HG02981 (cell line): ENCODE data around the gene MYCBPAP.
A peak's percentile ranks its signal among the peaks of the same experiment; 100 is the strongest.

Experiments used
- ATAC-seq: cut with Tn5 transposase; IDR thresholded peaks from one replicate; pipeline ENCODE4 v1.9.1; 2021; ENCODE audit warnings: mild to moderate bottlenecking, moderate library complexity; ENCODE audit not compliant: unreplicated experiment

Gene MYCBPAP

GRCh38 chr17:50487213-50488096, 20.8 kb upstream of the MYCBPAP start:
- no peak for ATAC-seq

GRCh38 chr17:50488880-50489279, 19.4 kb upstream of the MYCBPAP start:
- no peak for ATAC-seq

- ATAC-seq: no peak
Observed at GRCh38 chr17:50491505-50491904, 16.7 kb upstream of the MYCBPAP start.

- no peak for ATAC-seq
Observed at GRCh38 chr17:50492214-50492613, 16.0 kb upstream of the MYCBPAP start.

GRCh38 chr17:50493744-50494143, 14.5 kb upstream of the MYCBPAP start:
- ATAC-seq: no peak

GRCh38 chr17:50495217-50495823, 12.9 kb upstream of the MYCBPAP start:
- ATAC-seq: no peak

GRCh38 chr17:50495918-50496317, 12.3 kb upstream of the MYCBPAP start:
- ATAC-seq: no peak

GRCh38 chr17:50498021-50498874, 10.0 kb upstream of the MYCBPAP start:
- ATAC-seq: no peak

GRCh38 chr17:50499270-50499669, 9.0 kb upstream of the MYCBPAP start:
- ATAC-seq: no peak

- ATAC-seq: no peak
Observed at GRCh38 chr17:50499721-50500120, 8.5 kb upstream of the MYCBPAP start.

GRCh38 chr17:50501054-50501453, 7.2 kb upstream of the MYCBPAP start:
- no peak for ATAC-seq

GRCh38 chr17:50502301-50502990, 5.8 kb upstream of the MYCBPAP start:
- no peak for ATAC-seq

GRCh38 chr17:50505591-50506130, 2.6 kb upstream of the MYCBPAP start:
- no peak for ATAC-seq

- ATAC-seq: no peak
Observed at GRCh38 chr17:50506298-50506697, 1.9 kb upstream of the MYCBPAP start.

GRCh38 chr17:50508573-50509460, 578 bp downstream of the MYCBPAP start:
- no peak for ATAC-seq

GRCh38 chr17:50511058-50511457, 2.8 kb downstream of the MYCBPAP start:
- peak; percentile 88 for ATAC-seq

- no peak for ATAC-seq
Observed at GRCh38 chr17:50513495-50513894, 5.3 kb downstream of the MYCBPAP start.

- ATAC-seq: no peak
Observed at GRCh38 chr17:50514388-50514787, 6.1 kb downstream of the MYCBPAP start.

GRCh38 chr17:50514936-50515702, 6.9 kb downstream of the MYCBPAP start:
- ATAC-seq: no peak
